ENCODE data around the gene HNRNPUL1. TPM values are rescaled to one million over a fixed set of nuclear protein-coding genes. Genes with fewer than 3 reads are reported as not detected.

The HNRNPUL1 gene
- total and polyA plus RNA-seq, 9 of the 15 experiments (the other 6 are each of a cell fraction or from before 2014, with no cell fraction given), result 7.3 to 211 (median 85.0) TPM

DNA sequence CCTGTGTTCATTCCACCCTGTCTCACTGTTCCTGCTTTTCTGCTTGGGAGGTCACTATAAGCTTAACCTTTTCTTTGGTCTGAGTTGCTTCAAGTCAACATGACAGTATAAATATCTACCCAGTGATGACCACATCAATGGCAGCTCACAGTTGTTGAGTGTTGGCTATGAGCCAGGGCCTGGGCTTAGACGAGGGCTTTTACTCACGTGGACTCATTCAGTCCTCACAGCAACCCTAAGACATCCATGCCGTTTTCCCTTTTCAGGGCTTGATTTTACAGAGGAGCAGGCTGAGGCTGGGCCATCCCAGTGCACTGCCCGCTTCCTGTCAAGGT lies 35.5 kb downstream of the HNRNPUL1 start:
- POLR2A ChIA-PET, result interaction anchor here (0.7 to 1.1 kb wide), 2 partner anchors 35 to 57 kb away, joined by 3 to 4 read pairs; partner anchors contain the start of gene HNRNPUL1
- in situ Hi-C loops (cut with MboI), result loop anchor here (25.0 kb wide), 1 partner anchor 263 kb away; no protein-coding TSS in a partner anchor
- peaks cover 11% of the 10 kb centered on the region; the same call in 1 of the 2 replicates for H4K20me1 ChIP-seq (replicated peaks; ENCODE audit: control insufficient read depth, insufficient read depth, low read length)
- no peak overlapping the region for H3K4me3 ChIP-seq
- no peaks in the 10 kb centered on the region for H3K9me3 ChIP-seq (replicated peaks; ENCODE audit: control insufficient read depth, insufficient read depth, low read depth, low read length)
- CTCF ChIA-PET (ENCODE audit: low intra/inter-chr PET ratio), result no interaction called here
- no peaks in the 10 kb centered on the region for H3K9me1 ChIP-seq (ENCODE audit: control insufficient read depth, insufficient read depth, low read length)
- no peaks in the 10 kb centered on the region for H3K4me1 ChIP-seq (replicated peaks in 1 of 2; ENCODE audit: control insufficient read depth in 2 of 2, insufficient read depth in 2 of 2, low read length in 2 of 2)
- H3K27ac ChIP-seq (ENCODE audit: extremely low read depth, low read depth, low read length), result no peak overlapping the region
- H3K36me3 ChIP-seq (ENCODE audit: control insufficient read depth, insufficient read depth, low read length), result peaks cover 100% of the 10 kb centered on the region
- H3K27me3 ChIP-seq (ENCODE audit: control insufficient read depth in 2 of 2, insufficient read depth in 2 of 2, low read length in 2 of 2), result no peaks in the 10 kb centered on the region
- ATAC-seq (no peak), FAIRE-seq (no peak), DNase-seq (ENCODE audit: extremely low read depth in 1 of 4, low spot score in 3 of 4) (no peak)
- intact Hi-C loops (cut with micrococcal nuclease), result no loop called here
- no peak overlapping the region for H3K9ac ChIP-seq (ENCODE audit: insufficient read depth in 1 of 2, low read depth in 2 of 2, low read length in 2 of 2)
- no peak overlapping the region for H2AFZ ChIP-seq (ENCODE audit: low read depth, low read length)
- 63% methylated on average over 4 of the region's 4 CpGs for WGBS (ENCODE audit: insufficient coverage, low coverage, missing lambda C conversion rate)
- TF ChIP-seq NFIC (IDR thresholded peaks at IDR 0.05) (peak; percentile 69), BRD4 (IDR thresholded peaks at IDR 0.05) (no peak)
- no TSS peak for BruUV-seq (replicated peaks)
- no peak overlapping the region for H3K4me2 ChIP-seq (ENCODE audit: insufficient read depth, low read length)
- H3K79me2 ChIP-seq (ENCODE audit: control insufficient read depth, insufficient read depth, low read length), result peaks cover 6% of the 10 kb centered on the region; the same call in 1 of the 3 replicates

GRCh38 chr19:41300555-41300954 lies 36.4 kb downstream of the HNRNPUL1 start:
- intact Hi-C loops (cut with micrococcal nuclease) (no loop called here), in situ Hi-C loops (cut with MboI) (loop anchor here (25.0 kb wide), 1 partner anchor 262 kb away; no protein-coding TSS in a partner anchor)
- FAIRE-seq (no peak), ATAC-seq (no peak), DNase-seq (ENCODE audit: extremely low read depth in 1 of 4, low spot score in 3 of 4) (no peak)
- no peaks in the 10 kb centered on the region for H3K27me3 ChIP-seq (ENCODE audit: control insufficient read depth in 2 of 2, insufficient read depth in 2 of 2, low read length in 2 of 2)
- H3K27ac ChIP-seq (ENCODE audit: extremely low read depth, low read depth, low read length), result no peak overlapping the region
- no peak overlapping the region for H3K9ac ChIP-seq (ENCODE audit: insufficient read depth in 1 of 2, low read depth in 2 of 2, low read length in 2 of 2)
- CTCF ChIA-PET (ENCODE audit: low intra/inter-chr PET ratio), result no interaction called here
- no peak overlapping the region for H2AFZ ChIP-seq (ENCODE audit: low read depth, low read length)
- WGBS (ENCODE audit: insufficient coverage, low coverage, missing lambda C conversion rate), result 97% methylated on average over 5 of the region's 6 CpGs
- no peak for TF ChIP-seq CBX1 (IDR thresholded peaks at IDR 0.05; ENCODE audit: low read depth)
- TF ChIP-seq WHSC1 (IDR thresholded peaks at IDR 0.05; ENCODE audit: low read length), result no peak
- TF ChIP-seq SAFB2 (IDR thresholded peaks at IDR 0.05; ENCODE audit: borderline replicate concordance, low read depth, low read length, severe bottlenecking), result no peak
- no peak for TF ChIP-seq THRAP3 (IDR thresholded peaks at IDR 0.05; ENCODE audit: borderline replicate concordance)
- no peak for TF ChIP-seq DACH1 (IDR thresholded peaks at IDR 0.05; ENCODE audit: partially characterized antibody)
- no peak for TF ChIP-seq FOXA1 (IDR thresholded peaks at IDR 0.05; ENCODE audit: borderline replicate concordance)
- H3K4me2 ChIP-seq (ENCODE audit: insufficient read depth, low read length), result no peak overlapping the region
- H3K79me2 ChIP-seq (ENCODE audit: control insufficient read depth, insufficient read depth, low read length), result peaks cover 1% of the 10 kb centered on the region; the same call in 1 of the 3 replicates
- H3K9me1 ChIP-seq (ENCODE audit: control insufficient read depth, insufficient read depth, low read length), result no peaks in the 10 kb centered on the region
- no peaks in the 10 kb centered on the region for H3K4me1 ChIP-seq (replicated peaks in 1 of 2; ENCODE audit: control insufficient read depth in 2 of 2, insufficient read depth in 2 of 2, low read length in 2 of 2)
- POLR2A ChIA-PET, result interaction anchor here (0.7 to 1.9 kb wide), 3 partner anchors 15 to 108 kb away, joined by 3 to 6 read pairs (median 3); partner anchors contain the start of gene CYP2S1
- no peak overlapping the region for H3K4me3 ChIP-seq
- peaks cover 11% of the 10 kb centered on the region; the same call in 1 of the 2 replicates for H4K20me1 ChIP-seq (replicated peaks; ENCODE audit: control insufficient read depth, insufficient read depth, low read length)
- no TSS peak for BruUV-seq (replicated peaks)
- peaks cover 100% of the 10 kb centered on the region for H3K36me3 ChIP-seq (ENCODE audit: control insufficient read depth, insufficient read depth, low read length)
- no peaks in the 10 kb centered on the region for H3K9me3 ChIP-seq (replicated peaks; ENCODE audit: control insufficient read depth, insufficient read depth, low read depth, low read length)

Data from K562 (cell line).